NCI-H345 treated with DMSO at 0.1 percent for 48 hours (cell line): ENCODE data around the gene SPEF1.
"Not testable (repeated sequence)": the region's sequence is repeated elsewhere in the genome, so short reads cannot be mapped to it uniquely, and the experiment has no call there.

Experiments
- DNase-seq: peaks from one replicate; lab custom pipeline; 2025; ENCODE audit not compliant: unreplicated experiment; lab: John Stamatoyannopoulos, UW

The SPEF1 gene, protein sequence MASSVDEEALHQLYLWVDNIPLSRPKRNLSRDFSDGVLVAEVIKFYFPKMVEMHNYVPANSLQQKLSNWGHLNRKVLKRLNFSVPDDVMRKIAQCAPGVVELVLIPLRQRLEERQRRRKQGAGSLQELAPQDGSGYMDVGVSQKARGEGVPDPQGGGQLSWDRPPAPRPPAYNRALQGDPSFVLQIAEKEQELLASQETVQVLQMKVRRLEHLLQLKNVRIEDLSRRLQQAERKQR

DNA sequence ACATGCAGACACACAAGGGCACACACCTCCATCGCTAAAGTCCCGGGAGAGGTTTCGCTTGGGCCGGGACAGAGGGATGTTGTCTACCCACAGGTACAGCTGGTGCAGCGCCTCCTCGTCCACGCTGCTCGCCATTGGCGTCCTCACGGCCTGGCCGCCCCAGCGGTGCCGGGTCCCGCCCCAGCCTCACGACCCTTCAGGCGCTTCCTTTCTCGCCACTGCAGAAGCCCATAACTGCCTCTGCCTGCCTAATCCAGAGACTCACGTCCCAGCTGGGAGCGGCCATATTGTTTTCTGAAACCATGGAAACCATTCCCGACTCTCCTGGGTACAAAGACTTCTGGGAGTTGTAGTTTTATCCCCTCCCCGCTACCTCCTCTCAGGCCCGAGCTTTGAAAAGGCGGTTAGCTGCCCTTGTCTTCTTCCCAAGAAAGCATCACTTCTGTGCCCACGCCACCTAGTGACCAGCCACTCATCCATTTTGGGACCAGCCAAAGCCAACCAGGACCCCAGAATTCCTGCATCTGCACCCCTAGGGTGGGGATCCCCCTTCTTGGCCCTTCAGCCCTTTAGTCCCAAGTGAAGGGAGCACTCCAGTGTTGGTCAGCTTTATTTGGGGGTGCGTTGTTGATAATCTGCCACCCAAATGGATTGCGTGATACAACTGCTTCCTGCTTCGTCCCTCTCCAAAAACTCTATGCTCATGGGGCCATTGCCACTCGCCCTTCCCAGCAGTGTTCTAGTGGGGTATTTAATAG is at the start of gene SPEF1:
TSS of gene SPEF1 (minus strand) at position 296 of the 758 bp plus-strand sequence. CDS start at position 135, 161 bp downstream.
- peak; percentile 95 for DNase-seq

DNA sequence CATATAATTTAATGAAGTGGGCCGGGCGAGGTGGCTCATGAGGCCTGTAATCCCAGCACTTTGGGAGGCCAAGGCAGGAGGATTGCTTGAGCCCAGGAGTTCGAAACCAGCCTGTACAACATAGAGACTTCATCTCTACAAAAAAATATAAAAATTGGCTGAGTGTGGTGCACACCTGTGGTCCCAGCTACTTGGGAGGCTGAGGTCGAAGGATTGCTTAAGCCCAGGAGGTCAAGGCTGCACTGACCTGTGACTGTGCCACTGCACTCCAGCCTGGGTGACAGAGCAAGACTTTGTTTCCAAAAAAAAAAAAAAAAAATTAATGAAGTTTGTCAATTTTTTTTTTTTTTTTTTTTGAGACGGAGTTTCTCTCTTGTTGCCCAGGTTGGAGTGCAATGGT is 48.6 kb upstream of the SPEF1 start:
- not testable (repeated sequence) for DNase-seq

DNA sequence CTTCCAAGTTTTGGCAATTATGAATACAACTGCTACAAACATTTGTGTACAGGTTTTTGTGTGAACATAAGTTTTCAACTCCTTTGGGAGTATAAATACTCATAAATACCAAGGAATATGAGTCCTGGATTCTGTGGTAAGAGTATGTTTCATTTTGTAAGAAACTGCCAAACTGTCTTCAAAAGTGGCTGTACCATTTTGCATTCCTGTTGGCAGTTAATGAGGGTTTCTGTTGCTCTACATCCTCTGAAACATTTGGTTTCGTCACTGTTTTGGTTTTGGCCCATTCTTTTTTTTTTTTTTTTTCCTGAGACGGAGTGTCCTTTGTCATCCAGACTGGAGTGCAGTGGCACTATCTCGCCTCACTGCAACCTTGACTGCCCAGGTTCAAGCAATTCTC is 47.5 kb upstream of the SPEF1 start:
- no peak for DNase-seq

DNA sequence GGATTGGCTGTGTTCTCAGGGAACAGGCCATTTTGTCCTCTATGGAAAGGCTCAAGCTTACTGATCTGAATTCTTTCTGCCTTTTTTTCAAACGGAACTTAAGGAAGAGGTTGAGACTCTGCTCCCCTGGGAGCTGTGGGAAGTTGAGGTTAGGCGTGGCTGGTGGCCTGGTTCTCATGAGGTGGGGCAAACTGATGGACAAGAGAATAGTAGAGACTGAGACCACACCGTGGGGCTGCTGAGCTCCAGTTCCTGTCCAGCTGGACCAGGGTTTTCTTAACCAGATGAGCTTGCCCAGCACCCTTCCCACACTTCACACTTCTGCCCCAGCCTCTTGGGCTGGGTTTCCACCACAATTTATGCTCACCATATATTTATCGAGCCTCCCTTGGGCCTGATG is 45.2 kb upstream of the SPEF1 start:
- DNase-seq, result no peak

DNA sequence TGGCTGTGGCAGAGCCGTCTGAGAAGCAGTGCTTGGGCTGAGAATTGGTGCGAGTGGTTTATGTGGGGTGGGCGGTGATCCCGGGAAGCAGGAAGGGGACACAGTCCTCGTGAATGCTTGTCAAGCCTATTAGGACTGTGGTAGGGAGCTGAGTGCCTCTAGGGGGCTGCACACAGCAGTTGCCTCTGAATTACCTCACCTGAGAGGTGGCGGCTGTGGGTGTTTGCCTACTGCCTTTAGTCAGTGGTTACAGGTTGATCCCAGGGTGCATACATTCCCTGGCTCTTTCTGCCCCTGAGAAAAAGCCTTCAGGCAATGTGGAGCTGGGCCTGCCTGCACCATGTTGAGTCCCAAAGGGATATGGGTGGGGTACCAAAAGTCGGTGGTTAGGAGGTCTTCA is 44.3 kb upstream of the SPEF1 start:
- DNase-seq, result no peak

DNA sequence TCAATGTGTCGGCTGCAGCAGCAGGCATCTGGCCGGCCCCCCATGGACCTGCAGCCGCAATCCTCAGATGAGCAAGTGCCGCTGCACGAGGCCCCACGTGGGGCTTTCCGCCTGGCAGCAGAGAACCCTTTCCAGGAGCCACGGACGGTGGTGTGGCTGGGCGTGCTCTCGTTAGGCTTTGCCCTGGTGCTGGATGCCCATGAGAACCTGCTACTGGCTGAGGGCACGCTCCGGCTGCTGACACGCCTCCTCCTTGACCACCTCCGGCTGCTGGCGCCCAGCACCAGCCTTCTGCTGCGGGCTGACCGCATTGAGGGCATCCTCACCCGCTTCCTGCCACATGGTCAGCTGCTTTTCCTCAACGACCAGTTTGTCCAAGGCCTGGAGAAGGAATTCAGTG is 42.6 kb upstream of the SPEF1 start:
- no peak for DNase-seq

DNA sequence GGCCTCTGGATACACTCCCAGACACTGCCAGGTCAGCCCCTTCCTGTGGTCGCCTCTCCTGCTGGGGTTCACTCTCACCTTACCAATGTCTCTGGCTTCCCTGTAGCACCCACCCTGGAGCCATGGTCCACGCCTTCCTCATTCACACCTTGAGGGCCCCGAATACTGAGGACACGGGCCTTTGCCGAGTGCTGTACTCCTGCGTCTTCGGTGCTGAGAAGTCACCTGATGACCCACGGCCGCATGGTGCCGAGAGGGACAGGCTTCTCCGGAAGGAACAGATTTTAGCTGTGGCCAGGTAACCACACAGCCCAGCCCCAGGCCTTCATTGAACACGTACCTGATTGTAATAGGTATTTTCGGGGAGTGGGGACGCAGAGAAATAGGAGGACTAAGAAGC is 40.7 kb upstream of the SPEF1 start:
- no peak for DNase-seq

DNA sequence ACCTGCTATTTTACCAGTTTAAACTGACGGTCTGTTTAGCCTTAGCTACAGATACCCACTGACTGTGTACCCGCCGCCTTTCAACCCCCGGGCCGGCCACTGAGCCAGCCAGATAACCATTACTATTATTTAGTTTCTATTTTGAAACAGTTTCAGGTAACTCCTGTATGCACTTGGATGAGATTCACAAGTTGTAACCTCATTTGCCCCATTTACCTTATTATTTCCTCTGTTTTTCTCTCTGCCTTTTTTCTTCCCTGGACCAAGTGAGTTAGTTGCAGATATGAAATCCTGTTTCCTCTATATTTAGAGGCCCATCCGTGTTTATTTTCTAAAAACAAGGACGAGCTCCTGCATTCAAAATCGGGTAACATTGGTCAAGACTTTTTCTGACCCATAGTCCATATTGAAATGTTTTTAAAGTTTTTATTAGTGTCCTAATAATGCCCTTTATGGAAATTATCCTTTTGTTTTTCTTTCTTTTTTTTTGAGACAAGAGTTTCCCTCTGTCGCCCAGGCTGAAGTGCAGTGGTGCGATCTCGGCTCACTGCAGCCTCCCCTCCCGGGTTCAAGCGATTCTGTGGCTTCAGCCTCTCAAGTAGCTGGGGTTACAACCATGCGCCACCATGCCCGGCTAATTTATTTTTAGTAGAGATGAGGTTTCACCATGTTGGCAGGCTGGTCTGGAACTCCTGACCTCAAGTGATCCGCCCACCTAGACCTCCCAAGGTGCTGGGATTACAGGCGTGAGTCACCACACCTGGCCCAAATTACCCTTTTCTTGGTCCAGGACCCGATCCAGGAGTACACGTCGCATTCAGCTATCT is 39.9 kb upstream of the SPEF1 start:
- no peak for DNase-seq

DNA sequence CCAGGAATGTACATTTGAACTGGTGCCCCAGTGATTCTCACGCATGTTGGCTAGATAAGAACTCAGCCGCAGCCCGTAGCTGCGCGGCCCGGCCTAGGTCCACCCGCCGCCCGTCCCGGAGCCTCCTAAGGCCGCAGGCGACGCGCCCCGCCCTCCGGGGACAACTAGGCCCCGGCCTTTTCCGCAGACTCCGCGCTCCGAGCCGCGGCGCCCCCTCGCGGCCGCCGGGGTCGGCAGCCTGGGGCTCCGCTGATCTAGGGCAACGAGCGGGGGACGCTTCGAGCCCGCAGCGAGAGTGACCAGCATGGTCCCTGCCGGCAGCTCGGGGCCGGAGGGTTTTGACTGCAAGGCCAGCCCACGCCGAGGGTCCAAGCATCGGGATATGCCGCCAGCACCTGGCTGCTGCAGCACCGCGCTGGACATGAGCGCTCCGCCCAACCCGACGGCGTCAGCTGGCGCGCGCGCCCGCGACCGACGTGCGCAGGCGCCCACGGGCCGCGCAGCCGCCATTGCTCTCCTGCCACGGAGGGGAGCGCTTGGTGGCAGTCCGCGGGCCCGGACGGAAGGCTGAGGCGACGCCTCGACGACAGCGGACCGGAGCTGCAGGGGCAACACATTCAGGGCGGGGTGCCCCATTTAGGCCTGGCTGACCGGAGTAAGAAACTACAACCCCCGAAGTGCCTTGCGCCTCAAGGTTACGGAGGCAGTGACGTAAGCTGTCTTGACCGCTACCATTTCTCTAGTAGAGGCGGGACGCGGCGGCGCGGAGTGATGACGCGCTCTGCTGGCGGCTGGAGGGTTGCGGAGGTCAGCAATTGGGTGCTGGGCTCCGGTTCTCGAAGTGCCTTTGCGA is 39.0 kb upstream of the SPEF1 start, which contains the start of gene AP5S1:
TSS of gene AP5S1 (plus strand) at position 500 of the 853 bp plus-strand sequence. CDS start 1,571 bp downstream, outside the sequence.
- peak; percentile 97 for DNase-seq

DNA sequence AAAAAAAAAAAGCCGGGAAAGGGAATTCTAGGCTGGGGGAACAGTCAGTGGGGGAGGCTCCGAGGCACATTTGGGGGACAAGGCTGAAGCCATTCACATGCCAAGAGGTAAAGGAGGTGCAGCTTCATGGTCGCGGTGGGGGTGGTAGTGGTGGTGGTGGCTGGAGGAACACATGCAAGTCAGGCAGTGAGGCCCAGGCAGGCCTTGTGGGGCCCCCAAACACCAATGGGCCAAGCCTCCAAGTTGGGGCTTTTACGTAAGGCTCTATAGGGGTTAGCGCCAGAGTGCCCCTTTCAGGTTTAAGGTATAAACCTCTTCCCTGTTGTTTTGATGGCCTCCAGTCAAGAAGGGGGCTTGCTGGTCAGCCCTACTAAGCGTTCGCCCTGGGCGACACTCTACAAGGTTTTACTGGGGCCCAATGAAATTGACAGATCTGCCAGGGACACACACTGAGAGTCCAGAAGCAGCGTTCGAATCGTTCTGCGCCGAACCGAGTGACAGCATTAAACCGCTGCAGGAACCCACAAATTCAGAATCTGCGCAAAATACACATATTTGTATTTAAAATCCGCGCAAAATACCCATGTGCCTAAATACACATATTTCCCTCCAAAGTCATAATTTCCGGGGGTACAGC is 38.3 kb upstream of the SPEF1 start:
- DNase-seq, result no peak

DNA sequence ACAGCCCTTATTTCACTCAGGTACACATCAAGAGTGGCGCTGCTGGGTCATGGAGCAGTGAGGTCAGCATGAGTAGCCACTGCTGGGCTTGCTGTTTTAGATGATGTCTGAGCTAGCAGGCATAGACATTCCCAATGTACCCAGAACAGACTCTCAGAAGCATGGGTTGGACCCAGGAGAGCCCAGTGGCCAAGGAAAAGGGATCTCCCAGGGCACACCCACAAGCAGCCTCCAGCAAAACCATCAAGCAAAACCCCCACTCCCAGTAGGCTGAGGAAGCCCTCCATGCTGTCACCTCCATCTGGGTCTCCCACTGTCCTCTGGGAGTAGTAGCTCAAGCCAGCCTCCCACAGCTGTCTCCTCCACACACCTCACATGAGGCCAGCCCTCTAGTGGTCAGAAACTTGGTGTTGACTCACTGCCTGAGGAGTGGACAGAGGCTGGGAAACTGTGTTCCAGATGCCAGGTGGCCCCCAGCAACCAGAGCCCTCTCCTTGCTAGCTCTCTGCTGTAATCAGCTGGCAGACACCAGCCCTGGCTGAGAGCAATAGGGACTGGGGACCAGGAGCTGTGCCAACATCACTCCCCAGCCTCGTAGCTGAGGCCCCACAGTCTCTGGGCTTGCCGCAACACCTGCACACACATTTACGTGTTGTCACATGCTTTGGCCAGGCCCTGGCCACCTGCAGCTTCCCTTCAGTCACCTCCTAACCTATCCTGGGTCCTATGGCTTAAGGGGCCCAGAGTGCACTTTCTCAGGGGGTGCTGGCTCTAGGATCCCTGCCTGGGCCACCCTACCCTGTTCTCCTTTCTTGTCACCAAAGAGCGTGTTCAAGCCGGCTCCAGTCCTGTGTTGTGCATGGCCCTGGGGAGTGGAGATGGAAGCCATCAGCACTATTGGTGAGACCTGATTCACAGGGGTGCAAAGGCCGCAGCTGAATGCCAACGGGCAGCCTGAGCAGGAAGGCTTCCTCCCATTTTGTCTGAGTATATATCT is 37.2 kb upstream of the SPEF1 start:
- peak; percentile 29 for DNase-seq

DNA sequence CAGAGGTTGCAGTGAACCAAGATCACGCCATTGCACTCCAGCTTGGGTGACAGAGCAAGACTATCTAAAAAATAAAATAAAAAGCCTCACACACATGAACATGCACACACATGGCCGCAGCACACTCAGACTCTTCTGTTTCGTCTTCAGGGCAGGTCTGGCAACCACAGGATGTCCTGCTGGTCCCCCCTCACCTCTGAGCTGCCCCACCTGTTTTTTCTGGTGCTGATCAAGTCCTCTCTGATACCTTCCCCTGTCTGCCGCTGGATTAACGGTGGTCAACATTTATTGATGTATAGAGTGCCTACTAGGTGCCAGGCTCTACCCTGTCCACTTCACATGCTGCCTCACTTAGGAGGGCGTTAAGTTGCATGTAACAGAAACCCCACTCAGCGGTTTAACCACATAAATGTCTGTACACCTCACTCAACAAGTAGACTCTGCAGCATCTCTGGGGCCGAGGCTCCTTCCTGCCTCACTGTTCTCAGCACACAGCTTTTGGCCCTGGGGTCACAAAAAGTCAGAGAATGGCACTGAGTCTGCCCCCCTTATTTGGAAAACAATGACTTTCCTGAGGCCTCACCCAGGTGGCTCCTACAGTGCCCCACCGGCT is 34.6 kb upstream of the SPEF1 start:
- no peak for DNase-seq

DNA sequence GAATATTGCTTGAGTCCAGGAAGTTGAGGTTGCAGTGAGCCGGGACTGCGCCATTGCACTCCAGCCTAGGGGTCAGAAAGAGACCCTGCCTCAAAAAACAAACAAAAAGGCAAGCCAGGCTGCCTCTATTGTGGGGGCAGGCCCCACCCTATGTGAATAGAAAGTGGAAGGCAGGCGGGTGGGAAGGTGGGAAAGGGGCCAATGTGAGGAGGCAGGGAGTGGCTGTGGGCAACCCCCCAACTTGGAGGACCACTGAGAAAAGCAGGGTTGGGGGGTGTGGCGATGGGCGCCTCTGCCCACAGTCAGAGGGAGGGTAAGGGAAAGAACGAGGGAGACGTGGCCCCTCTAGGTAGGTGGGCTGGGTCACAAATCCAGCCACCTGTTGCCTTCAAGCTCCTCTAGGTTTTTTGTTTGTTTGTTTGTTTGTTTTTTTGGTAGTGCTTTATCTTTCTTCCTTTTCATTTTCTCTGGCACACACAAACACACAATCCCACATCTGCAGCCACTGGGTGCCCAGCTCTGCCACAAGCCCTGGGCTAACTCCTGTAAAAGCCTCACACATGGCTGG is 33.8 kb upstream of the SPEF1 start:
- no peak for DNase-seq

DNA sequence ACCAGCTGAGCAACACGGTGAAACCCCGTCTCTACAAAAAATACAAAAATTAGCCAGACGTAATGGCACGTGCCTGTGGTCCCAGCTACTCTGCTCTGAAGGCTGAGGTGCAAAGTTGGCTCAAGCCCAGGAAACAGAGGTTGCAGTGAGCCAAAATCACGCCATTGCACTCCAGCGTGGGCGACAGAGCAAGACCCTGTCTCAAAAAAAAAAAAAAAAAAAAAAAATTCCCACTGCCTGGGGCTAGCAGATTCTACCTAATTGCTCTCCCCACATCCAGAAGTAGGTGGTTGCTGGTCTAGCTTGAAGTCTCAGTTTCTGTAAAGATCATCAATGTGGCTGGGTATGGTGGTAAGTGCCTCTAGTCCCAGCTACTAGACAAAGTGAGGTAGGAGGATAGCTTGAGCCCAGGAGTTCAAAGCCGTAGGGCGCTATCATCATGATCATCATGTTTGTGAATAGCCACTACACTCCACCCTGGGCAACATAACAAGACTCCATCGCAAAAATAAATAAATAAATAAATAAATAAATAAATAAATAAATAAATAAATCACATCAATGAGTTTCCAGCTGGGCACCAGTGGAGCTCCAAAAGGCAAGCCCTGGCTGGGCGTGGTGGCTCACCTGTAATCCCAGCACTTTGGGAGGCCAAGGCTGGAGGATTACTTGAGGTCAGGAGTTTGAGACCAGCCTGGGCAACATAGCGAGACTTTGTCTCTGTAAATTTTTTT is 32.8 kb upstream of the SPEF1 start:
- DNase-seq, result no peak

DNA sequence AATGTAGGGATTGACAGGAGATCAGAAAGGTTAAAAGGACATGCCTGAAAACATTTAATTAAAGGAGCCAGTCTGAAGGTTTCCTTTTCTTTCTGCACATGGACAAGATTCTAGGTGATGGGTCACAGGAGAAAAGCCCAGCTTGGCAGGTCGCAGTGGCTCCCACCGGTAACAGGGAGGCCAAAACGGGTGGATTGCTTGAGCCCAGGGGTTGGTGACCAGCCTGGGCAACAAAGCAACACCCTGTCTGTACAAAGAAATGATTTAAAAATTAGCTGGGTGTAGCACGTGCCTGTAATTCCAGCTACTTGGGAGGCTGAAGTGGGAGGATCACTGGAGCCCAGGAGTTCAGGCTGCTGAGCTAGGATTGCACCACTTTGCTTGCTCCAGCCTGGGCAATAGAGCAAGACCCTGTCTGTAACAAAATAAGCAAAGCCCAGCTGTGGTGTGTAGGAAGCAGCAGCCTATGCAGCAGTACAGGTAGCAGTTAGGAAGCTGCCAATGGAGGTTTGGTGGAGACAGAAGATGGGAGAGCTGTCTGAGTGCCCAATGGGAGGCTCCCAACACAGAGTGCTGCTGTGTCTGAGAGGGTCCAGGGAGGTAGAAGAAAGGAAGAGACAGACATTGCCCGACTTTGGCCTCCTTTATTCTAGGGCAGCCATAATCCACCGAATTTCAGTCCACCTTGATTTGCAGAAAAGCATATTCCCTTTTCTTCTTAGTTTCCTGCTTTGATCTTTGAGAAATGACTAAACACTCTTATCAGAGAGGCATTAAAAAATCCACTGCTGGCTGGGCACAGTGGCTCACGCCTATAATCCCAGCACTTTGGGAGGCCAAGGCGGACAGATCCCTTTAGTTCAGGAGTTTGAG is 32.0 kb upstream of the SPEF1 start:
- no peak for DNase-seq

DNA sequence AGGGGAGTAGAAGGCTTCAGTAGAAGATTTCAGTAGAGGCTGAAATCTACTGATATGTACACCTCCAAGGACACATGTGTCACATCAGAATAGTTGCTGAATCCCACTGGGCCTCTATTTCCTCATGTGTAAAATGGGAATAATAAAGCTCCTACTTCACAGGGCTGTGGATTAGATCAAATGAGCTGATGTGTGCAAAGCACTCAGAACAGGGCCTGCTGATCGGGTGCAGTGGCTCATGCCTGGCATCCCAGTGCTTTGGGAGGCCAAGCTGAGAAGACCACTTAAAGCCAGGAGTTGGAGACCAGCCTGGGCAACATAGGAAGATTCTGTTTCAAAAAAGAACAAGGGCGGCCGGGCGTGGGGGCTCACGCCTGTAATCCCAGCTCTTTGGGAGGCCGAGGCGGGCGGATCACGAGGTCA is 31.0 kb upstream of the SPEF1 start:
- DNase-seq, result no peak
